H1 (cell line): Measurements from ENCODE around the gene CPA1. TPM values are rescaled to one million over a fixed set of nuclear protein-coding genes. Genes with fewer than 3 reads are reported as not detected.

Experiments
- CTCF ChIA-PET: fragments of 300-600 bp; sonication (Branson Sonifier 250); formaldehyde crosslinking; loops from one replicate; lab custom pipeline; 2021; ENCODE audit not compliant: partially characterized antibody; lab: Charles Lee
- POLR2A ChIA-PET: fragments of 300-600 bp; sonication (Branson Sonifier 250); formaldehyde crosslinking; loops from one replicate; lab custom pipeline; 2021; ENCODE audit warnings: inconsistent platforms; ENCODE audit not compliant: partially characterized antibody; lab: Charles Lee
- DNase-seq, 2 experiments: peaks; one replicate each; pipeline versions ENCODE4 v3.0.0 to v3.0.0-alpha.2; 2010 to 2022; ENCODE audit warnings: low spot score in 2 of 2, low read depth in 1 of 2, mixed read lengths in 1 of 2
- FAIRE-seq: peaks from 2 replicates; lab custom pipeline; 2011; peaks lifted over from hg19 to GRCh38; lab: Jason Lieb, UNC
- H2AFZ ChIP-seq: 2 replicates; pipeline ENCODE4 v1.8.1; 2012; ENCODE audit warnings: low read length, inconsistent platforms
- H2AK5ac ChIP-seq: 2 replicates; pipeline ENCODE4 v1.6.1; 2013; ENCODE audit warnings: low read depth, low read length
- H2BK120ac ChIP-seq: replicated peaks from 2 replicates; pipeline ENCODE3; 2013; ENCODE audit warnings: low read depth, low read length, inconsistent platforms
- H2BK12ac ChIP-seq: 2 replicates; pipeline ENCODE4 v1.6.1; 2013; ENCODE audit warnings: low read depth, low read length
- H2BK15ac ChIP-seq: 2 replicates; pipeline ENCODE4 v1.6.1; 2013; ENCODE audit warnings: low read length
- H2BK20ac ChIP-seq: 2 replicates; pipeline ENCODE4 v1.6.1; 2013; ENCODE audit warnings: low read length
- H2BK5ac ChIP-seq: 2 replicates; pipeline ENCODE4 v1.6.1; 2013; ENCODE audit warnings: low read depth, low read length
- H3K14ac ChIP-seq: 2 replicates; pipeline ENCODE4 v1.6.1; 2013; ENCODE audit warnings: inconsistent platforms; ENCODE audit not compliant: insufficient read length
- H3K18ac ChIP-seq: 2 replicates; pipeline ENCODE4 v1.6.1; 2013; ENCODE audit warnings: low read length; ENCODE audit errors: extremely low read depth
- H3K23ac ChIP-seq: 2 replicates; pipeline ENCODE4 v1.6.1; 2013; ENCODE audit warnings: inconsistent platforms; ENCODE audit not compliant: insufficient read length
- H3K23me2 ChIP-seq: 2 replicates; pipeline ENCODE4 v1.6.1; 2013; ENCODE audit warnings: low read depth, low read length
- H3K27ac ChIP-seq: 2 replicates; pipeline ENCODE4 v1.6.1; 2011; ENCODE audit warnings: low read depth, low read length, inconsistent platforms
- H3K27me3 ChIP-seq, 4 experiments: replicated peaks in 1 of 4; 1 replicate in 1 of 4; 2 replicates in 3 of 4; pipeline versions ENCODE4 v1.6.1 to v1.8.1; 2011 to 2013; ENCODE audit warnings: low read length in 3 of 4, mild to moderate bottlenecking in 3 of 4, inconsistent platforms in 2 of 4, mixed read lengths in 2 of 4, moderate library complexity in 1 of 4; ENCODE audit not compliant: control insufficient read depth in 3 of 4, insufficient read depth in 3 of 4; ENCODE audit errors: extremely low read depth in 1 of 4
- H3K36me3 ChIP-seq, 4 experiments: 2 replicates each; pipeline versions ENCODE4 v1.6.1 to v1.8.1; 2011 to 2013; ENCODE audit warnings: mild to moderate bottlenecking in 4 of 4, low read length in 3 of 4, moderate library complexity in 2 of 4, control low read depth in 1 of 4, inconsistent platforms in 1 of 4; ENCODE audit not compliant: insufficient read depth in 4 of 4, control insufficient read depth in 2 of 4
- H3K4ac ChIP-seq: replicated peaks from 2 replicates; pipeline ENCODE3; 2013; ENCODE audit warnings: low read length, low read depth, mixed read lengths, inconsistent platforms; ENCODE audit not compliant: insufficient read length
- H3K4me1 ChIP-seq, 4 experiments: replicated peaks in 1 of 4; 1 replicate in 1 of 4; 2 replicates in 3 of 4; pipeline versions ENCODE4 v1.6.1 to v1.8.1; 2011 to 2013; ENCODE audit warnings: low read length in 3 of 4, inconsistent platforms in 2 of 4, mixed read lengths in 1 of 4; ENCODE audit not compliant: insufficient read depth in 4 of 4, control insufficient read depth in 3 of 4
- H3K4me2 ChIP-seq, 2 experiments: 2 replicates each; pipeline versions ENCODE4 v1.6.1 to v1.8.1; 2011 to 2013; ENCODE audit warnings: low read depth in 2 of 2, low read length in 2 of 2, control low read depth in 1 of 2, inconsistent platforms in 1 of 2, mild to moderate bottlenecking in 1 of 2; ENCODE audit not compliant: insufficient read depth in 1 of 2
- H3K4me3 ChIP-seq, 4 experiments: fragments of 200-600, 300-600 bp in 1 of 4; sonication (generic), shearing (Covaris generic), sonication (Bioruptor Twin) in 1 of 4; 2 replicates each; pipeline versions ENCODE4 v1.5.1 to v1.8.1; 2011 to 2016; ENCODE audit warnings: low read length in 4 of 4, low read depth in 3 of 4, control low read depth in 2 of 4, inconsistent platforms in 2 of 4, mild to moderate bottlenecking in 2 of 4, mixed read lengths in 1 of 4, moderate library complexity in 1 of 4; ENCODE audit not compliant: insufficient read depth in 2 of 4; ENCODE audit errors: extremely low read depth in 1 of 4
- H3K56ac ChIP-seq: replicated peaks from 2 replicates; pipeline ENCODE3; 2013; ENCODE audit warnings: low read depth, mild to moderate bottlenecking, mixed read lengths, low read length, inconsistent platforms; ENCODE audit not compliant: insufficient read length
- H3K79me1 ChIP-seq: 2 replicates; pipeline ENCODE4 v1.6.1; 2013; ENCODE audit warnings: low read depth, low read length, control low read depth
- H3K79me2 ChIP-seq, 2 experiments: 2 replicates each; pipeline versions ENCODE4 v1.6.1 to v1.8.1; 2012 to 2013; ENCODE audit warnings: low read length in 2 of 2, mild to moderate bottlenecking in 2 of 2, inconsistent platforms in 1 of 2; ENCODE audit not compliant: insufficient read depth in 2 of 2, control insufficient read depth in 1 of 2
- H3K9ac ChIP-seq, 4 experiments: replicated peaks in 1 of 4; 1 replicate in 1 of 4; 2 replicates in 3 of 4; pipeline versions ENCODE4 v1.6.1 to v1.8.1; 2011 to 2013; ENCODE audit warnings: low read depth in 3 of 4, low read length in 3 of 4, control low read depth in 2 of 4, mild to moderate bottlenecking in 2 of 4, moderate library complexity in 2 of 4, inconsistent platforms in 1 of 4; ENCODE audit errors: extremely low read depth in 1 of 4
- H3K9me3 ChIP-seq, 2 experiments: 2 replicates each; pipeline versions ENCODE4 v1.6.1 to v1.8.1; 2012 to 2013; ENCODE audit warnings: mild to moderate bottlenecking in 2 of 2, moderate library complexity in 2 of 2, control low read depth in 1 of 2, inconsistent platforms in 1 of 2, low read depth in 1 of 2, low read length in 1 of 2, mixed read lengths in 1 of 2; ENCODE audit not compliant: insufficient read depth in 2 of 2
- H4K20me1 ChIP-seq, 2 experiments: replicated peaks in 1 of 2; 2 replicates each; pipeline versions ENCODE3 to v1.8.1; 2011 to 2013; ENCODE audit warnings: inconsistent platforms in 2 of 2, low read length in 2 of 2, mild to moderate bottlenecking in 1 of 2; ENCODE audit not compliant: insufficient read depth in 2 of 2, control insufficient read depth in 1 of 2
- H4K5ac ChIP-seq: 2 replicates; pipeline ENCODE4 v1.6.1; 2013; ENCODE audit warnings: low read length, low read depth, mixed read lengths, inconsistent platforms; ENCODE audit not compliant: insufficient read length
- H4K8ac ChIP-seq: 2 replicates; pipeline ENCODE4 v1.8.0; 2013; ENCODE audit warnings: mild to moderate bottlenecking, moderate library complexity, low read length, inconsistent platforms; ENCODE audit not compliant: insufficient read depth; ENCODE audit errors: extremely low read depth
- H4K91ac ChIP-seq: replicated peaks from 2 replicates; pipeline ENCODE3; 2013; ENCODE audit warnings: low read length, mixed read lengths, inconsistent platforms; ENCODE audit not compliant: insufficient read length
- BACH1 ChIP-seq: IDR thresholded peaks from 2 replicates; pipeline ENCODE4 v1.6.1; 2012; ENCODE audit warnings: low read length, improper control_type of control experiment
- CHD2 ChIP-seq: IDR thresholded peaks from 2 replicates; pipeline ENCODE4 v1.6.1; 2012; ENCODE audit warnings: low read length, improper control_type of control experiment
- KDM4A ChIP-seq: IDR thresholded peaks from one replicate; pipeline ENCODE4 v1.7.1; 2012; ENCODE audit warnings: low read depth, mild to moderate bottlenecking, moderate library complexity, low read length, inconsistent platforms; ENCODE audit not compliant: severe bottlenecking
- MAFK ChIP-seq: IDR thresholded peaks from 2 replicates; pipeline ENCODE4 v1.6.1; 2012; ENCODE audit warnings: low read depth, mild to moderate bottlenecking, improper control_type of control experiment, low read length
- POLR2A ChIP-seq, 2 experiments: IDR thresholded peaks; 1 replicate in 1 of 2; 2 replicates in 1 of 2; pipeline ENCODE4 v1.6.1; 2011; ENCODE audit warnings: low read depth in 2 of 2, low read length in 2 of 2, mild to moderate bottlenecking in 2 of 2; ENCODE audit errors: control extremely low read depth in 1 of 2
- SIN3A ChIP-seq, 2 experiments: IDR thresholded peaks in 1 of 2; conservative IDR thresholded peaks in 1 of 2; 2 replicates each; pipeline ENCODE4 v1.6.1; 2011 to 2012; ENCODE audit warnings: low read length in 2 of 2, improper control_type of control experiment in 1 of 2, low read depth in 1 of 2, mild to moderate bottlenecking in 1 of 2
- SRF ChIP-seq: IDR thresholded peaks from 2 replicates; pipeline ENCODE4 v1.6.1; 2011; ENCODE audit warnings: mild to moderate bottlenecking, low read depth, low read length, moderate library complexity
- WGBS, 2 experiments: shearing (Covaris generic) in 1 of 2; methylation state at CpG; one replicate each; pipeline versions ENCODE4 v1.1.6 to v1.1.7; 2013 to 2015; ENCODE audit warnings: low lambda C conversion rate in 2 of 2, mixed read lengths in 2 of 2, inconsistent platforms in 1 of 2, low coverage in 1 of 2, missing lambda C conversion rate in 1 of 2; ENCODE audit not compliant: insufficient replicate concordance in 2 of 2, insufficient coverage in 1 of 2, insufficient read length in 1 of 2; ENCODE audit errors: extremely low coverage in 1 of 2, missing lambda C conversion rate in 1 of 2; 5-methylcytosine and 5-hydroxymethylcytosine counted together
- polyA plus RNA-seq, 7 experiments: library from polyadenylated mRNA; depleted of rRNA in 3 of 7; stranded (reverse) in 5 of 7; unstranded in 2 of 7; fragments of >200 nt in 5 of 7; fragments of 200-250 nt in 2 of 7; gene quantifications; 1 replicate in 5 of 7; 2 replicates in 1 of 7; 4 replicates in 1 of 7; pipeline versions ENCODE4 v1.2.1 to v1.2.3, GENCODE V29; 2011 to 2013; ENCODE audit warnings: missing spikeins in 2 of 7, mixed read lengths in 2 of 7
- total RNA-seq: library from RNA; stranded (reverse); fragmentation: NEBNext Ultra II Directional; extraction: Animal tissue kit (Norgen Biotek cat#: 25700); gene quantifications from 2 replicates; pipeline ENCODE4 v1.2.1, GENCODE V29; 2021

Gene CPA1
- total and polyA plus RNA-seq, 2 of the 8 experiments (the other 6 are each of a cell fraction or from before 2014, with no cell fraction given): not detected

DNA sequence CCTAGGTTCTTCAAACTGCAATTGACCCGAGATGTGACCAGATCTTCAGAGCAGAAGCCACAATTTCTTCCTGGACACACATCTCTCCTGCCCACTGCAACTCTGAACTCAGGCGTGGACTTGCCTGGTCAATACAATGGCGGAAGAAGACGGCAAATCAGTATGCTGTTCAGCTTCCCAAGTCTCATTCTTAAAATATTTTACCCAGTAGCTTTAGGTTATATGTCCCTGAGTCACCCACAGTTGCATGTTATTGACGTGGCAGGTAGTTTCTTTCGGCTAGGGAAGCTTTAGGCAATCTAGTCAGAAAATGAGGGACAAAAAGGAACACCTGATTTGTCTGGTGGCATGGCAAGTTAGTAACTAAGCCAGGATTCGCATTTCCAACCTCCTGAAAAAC, 38.0 kb downstream of the CPA1 start:
- H3K27ac ChIP-seq: no peak overlapping the region
- no peak for TF ChIP-seq CHD2
- TF ChIP-seq MAFK: no peak
- no peak for TF ChIP-seq SIN3A (conservative IDR thresholded peaks at IDR 0.05 in 1 of 2, IDR thresholded peaks at IDR 0.05 in 1 of 2; ENCODE audit: low read depth in 1 of 2, low read length in 2 of 2)
- TF ChIP-seq SRF: no peak
- no peak for TF ChIP-seq POLR2A (IDR thresholded peaks at IDR 0.05; ENCODE audit: control extremely low read depth in 1 of 2, low read depth in 2 of 2, low read length in 2 of 2)
- no peak for TF ChIP-seq BACH1
- TF ChIP-seq KDM4A: no peak

More for the DNA sequence above, 38.0 kb downstream of the CPA1 start:
- Histone ChIP-seq H3K27me3 (no peaks in the 10 kb centered on the region), H3K79me2 (no peaks in the 10 kb centered on the region), H3K23ac (no peak overlapping the region), H3K4me1 (peaks cover 0 to 2% (median 0%) of the 10 kb centered on the region in 4 experiments; a peak in 2 of 7 replicates), H3K4ac (no peak overlapping the region), H2BK15ac (no peak overlapping the region), H2BK120ac (no peak overlapping the region), H2BK5ac (no peak overlapping the region), H3K79me1 (no peaks in the 10 kb centered on the region), H2AFZ (no peak overlapping the region), H4K91ac (no peak overlapping the region), H3K9ac (no peak overlapping the region), H3K14ac (no peak overlapping the region), H3K23me2 (no peaks in the 10 kb centered on the region), H3K36me3 (no peaks in the 10 kb centered on the region), H4K20me1 (no peaks in the 10 kb centered on the region), H2AK5ac (no peak overlapping the region), H3K18ac (no peak overlapping the region), H3K9me3 (no peaks in the 10 kb centered on the region), H3K4me3 (no peak overlapping the region), H2BK20ac (no peak overlapping the region), H3K4me2 (no peak overlapping the region), H4K8ac (no peak overlapping the region), H4K5ac (no peak overlapping the region), H3K56ac (no peak overlapping the region), H2BK12ac (no peak overlapping the region)
- CTCF ChIA-PET: no interaction called here
- DNase-seq: no peak
- FAIRE-seq: no peak
- 89% methylated on average over 7 of the region's 7 CpGs; no CpG with 5 or more reads in 1 of the 2 experiments for WGBS, 2 experiments
- POLR2A ChIA-PET: no interaction called here
